Trophoblast cell (in vitro differentiated cells and primary cell): ENCODE results near the gene PDGFC.
A peak's percentile ranks its signal among the peaks of the same experiment; 100 is the strongest.

Source experiments
- DNase-seq, 2 donors: peaks; one replicate each; pipeline ENCODE4 v3.0.0-alpha.2; 2016
- H2AFZ ChIP-seq: 2 replicates; pipeline ENCODE4 v1.6.1; 2013; ENCODE audit warnings: low read length, moderate library complexity, mild to moderate bottlenecking; ENCODE audit not compliant: insufficient read depth, poor library complexity
- H2AK5ac ChIP-seq: 2 replicates; pipeline ENCODE4 v1.6.1; 2013; ENCODE audit warnings: mild to moderate bottlenecking, low read length
- H2BK120ac ChIP-seq: 2 replicates; pipeline ENCODE4 v1.6.1; 2013; ENCODE audit warnings: low read length, mild to moderate bottlenecking, moderate library complexity; ENCODE audit not compliant: insufficient read depth, poor library complexity
- H2BK12ac ChIP-seq: 2 replicates; pipeline ENCODE4 v1.6.1; 2013; ENCODE audit warnings: mild to moderate bottlenecking, low read length, moderate library complexity
- H2BK5ac ChIP-seq: 2 replicates; pipeline ENCODE4 v1.6.1; 2013; ENCODE audit warnings: low read length, low read depth, moderate library complexity, mild to moderate bottlenecking; ENCODE audit not compliant: poor library complexity
- H3K14ac ChIP-seq: 2 replicates; pipeline ENCODE4 v1.6.1; 2013; ENCODE audit warnings: mild to moderate bottlenecking, low read length
- H3K18ac ChIP-seq: 2 replicates; pipeline ENCODE4 v1.6.1; 2013; ENCODE audit warnings: mild to moderate bottlenecking, low read length
- H3K23ac ChIP-seq: 2 replicates; pipeline ENCODE4 v1.6.1; 2013; ENCODE audit warnings: low read length
- H3K27ac ChIP-seq: 2 replicates; pipeline ENCODE4 v1.5.1; 2013; ENCODE audit warnings: low read depth, mild to moderate bottlenecking, inconsistent platforms, low read length, moderate library complexity
- H3K27me3 ChIP-seq: 2 replicates; pipeline ENCODE4 v1.6.1; 2013; ENCODE audit warnings: inconsistent platforms, mild to moderate bottlenecking, low read length, moderate library complexity; ENCODE audit not compliant: insufficient read depth
- H3K36me3 ChIP-seq, 2 experiments: 1 replicate in 1 of 2; 2 replicates in 1 of 2; pipeline ENCODE4 v1.6.1; 2013; ENCODE audit warnings: low read length in 2 of 2, mild to moderate bottlenecking in 2 of 2, moderate library complexity in 1 of 2; ENCODE audit not compliant: insufficient read depth in 2 of 2, control insufficient read depth in 1 of 2
- H3K4ac ChIP-seq: 2 replicates; pipeline ENCODE4 v1.6.1; 2013; ENCODE audit warnings: low read depth, mild to moderate bottlenecking, low read length, moderate library complexity
- H3K4me1 ChIP-seq, 2 experiments: 1 replicate in 1 of 2; 2 replicates in 1 of 2; pipeline ENCODE4 v1.6.1; 2013; ENCODE audit warnings: low read length in 2 of 2, mild to moderate bottlenecking in 2 of 2, moderate library complexity in 1 of 2; ENCODE audit not compliant: insufficient read depth in 2 of 2, control insufficient read depth in 1 of 2
- H3K4me2 ChIP-seq: 2 replicates; pipeline ENCODE4 v1.6.1; 2013; ENCODE audit warnings: inconsistent platforms, mild to moderate bottlenecking, low read length, moderate library complexity
- H3K4me3 ChIP-seq: 2 replicates; pipeline ENCODE4 v1.5.1; 2013; ENCODE audit warnings: mild to moderate bottlenecking, low read depth, low read length, inconsistent platforms
- H3K79me1 ChIP-seq: one replicate; pipeline ENCODE4 v1.6.1; 2013; ENCODE audit warnings: low read length
- H3K79me2 ChIP-seq: 2 replicates; pipeline ENCODE4 v1.6.1; 2013; ENCODE audit warnings: low read length, mild to moderate bottlenecking; ENCODE audit not compliant: control insufficient read depth, insufficient read depth, poor library complexity
- H3K9ac ChIP-seq: 2 replicates; pipeline ENCODE4 v1.6.1; 2013; ENCODE audit warnings: mild to moderate bottlenecking, low read length
- H3K9me3 ChIP-seq: 2 replicates; pipeline ENCODE4 v1.6.1; 2013; ENCODE audit warnings: low read depth, mild to moderate bottlenecking, control low read depth, inconsistent platforms, low read length; ENCODE audit not compliant: insufficient read depth
- H4K12ac ChIP-seq: 2 replicates; pipeline ENCODE4 v1.6.1; 2013; ENCODE audit warnings: low read depth, mild to moderate bottlenecking, low read length, moderate library complexity
- H4K8ac ChIP-seq: 2 replicates; pipeline ENCODE4 v1.6.1; 2013; ENCODE audit warnings: low read depth, mild to moderate bottlenecking, low read length, moderate library complexity
- H4K91ac ChIP-seq: one replicate; pipeline ENCODE4 v1.6.1; 2013; ENCODE audit warnings: low read depth, mild to moderate bottlenecking, low read length, moderate library complexity
- WGBS: extraction: QIAGEN DNeasy Blood & Tissue Kit; methylation state at CpG from one replicate; pipeline ENCODE4 v1.1.7; 2013; ENCODE audit warnings: missing lambda C conversion rate; ENCODE audit not compliant: insufficient read length, insufficient coverage; ENCODE audit errors: extremely low coverage; 5-methylcytosine and 5-hydroxymethylcytosine counted together

The PDGFC gene

DNA sequence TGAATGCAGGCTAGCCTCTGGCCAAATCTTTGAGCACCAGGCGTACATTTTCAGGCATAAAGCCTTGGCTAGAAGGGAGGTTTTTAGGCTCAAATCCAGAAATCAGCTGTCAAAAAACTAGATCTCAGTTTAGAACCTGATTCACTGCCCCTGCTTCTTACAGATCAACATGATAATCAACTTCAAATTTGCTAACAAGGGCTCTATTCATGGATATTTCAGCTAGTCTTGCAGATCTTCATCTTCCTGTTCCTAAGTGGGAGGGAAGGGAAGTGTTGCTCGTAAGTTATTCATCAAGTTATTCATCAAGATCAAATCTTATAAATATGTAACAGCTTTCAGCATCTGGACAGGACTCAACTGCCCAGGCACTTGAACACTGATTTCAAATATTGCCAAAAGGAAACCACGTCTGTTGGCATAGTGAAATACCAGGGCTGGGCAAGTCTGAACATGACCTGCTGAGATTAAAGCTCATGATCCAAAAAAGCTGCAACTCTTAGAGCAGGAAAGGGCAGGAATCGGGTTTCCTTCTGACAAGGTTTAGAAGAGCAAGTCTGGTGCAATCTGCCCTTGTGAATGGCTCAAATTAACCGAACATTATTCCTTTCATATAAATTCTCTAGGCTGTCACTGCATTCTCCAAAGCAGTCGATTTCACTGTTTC is 200.3 kb downstream of the PDGFC start:
- Histone ChIP-seq H3K14ac (peak overlapping the region; percentile 29), H2AFZ (peak overlapping the region; percentile 45), H2BK120ac (peak overlapping the region; percentile 58), H3K23ac (no peak overlapping the region), H3K27ac (peak overlapping the region; percentile 75), H3K4ac (no peak overlapping the region), H3K79me2 (no peaks in the 10 kb centered on the region), H4K8ac (peak overlapping the region; percentile 29), H2BK12ac (peak overlapping the region; percentile 54), H3K27me3 (no peaks in the 10 kb centered on the region), H3K4me3 (no peak overlapping the region), H3K9ac (no peak overlapping the region), H2AK5ac (no peak overlapping the region), H3K36me3 (no peaks in the 10 kb centered on the region), H3K18ac (no peak overlapping the region), H4K91ac (peak overlapping the region; percentile 51), H2BK5ac (peak overlapping the region; percentile 90), H3K4me2 (peak overlapping the region; percentile 10), H3K9me3 (no peaks in the 10 kb centered on the region), H4K12ac (no peak overlapping the region), H3K79me1 (peaks cover 10% of the 10 kb centered on the region), H3K4me1 (peaks cover 3 to 4% of the 10 kb centered on the region in 2 experiments)
- no CpG with 5 or more reads among the region's 6 CpGs for WGBS
- peak; percentile 1 to 17 for DNase-seq

DNA sequence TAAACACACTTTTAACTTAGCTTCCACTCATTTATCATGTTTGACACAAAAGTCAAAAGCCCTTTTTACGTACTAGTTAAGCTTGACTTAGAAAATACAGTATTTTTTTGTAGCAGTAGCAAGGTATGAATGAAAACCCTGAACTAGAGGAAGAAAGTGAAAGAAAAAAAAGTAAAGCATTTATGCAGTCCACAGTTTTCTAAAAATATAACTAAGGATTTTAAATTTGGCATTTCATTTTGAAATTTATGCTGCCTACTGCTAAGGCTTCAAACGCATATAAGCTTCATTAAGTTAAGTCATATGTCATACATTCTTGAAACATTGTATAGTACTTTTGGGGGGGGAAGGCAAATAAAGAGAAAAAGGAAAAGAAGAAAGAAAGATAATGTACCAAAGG is 201.5 kb downstream of the PDGFC start:
- H4K12ac ChIP-seq, result no peak overlapping the region
- no peak overlapping the region for H2BK120ac ChIP-seq
- H4K91ac ChIP-seq, result no peak overlapping the region
- H4K8ac ChIP-seq, result no peak overlapping the region
- H3K4me2 ChIP-seq, result no peak overlapping the region
- H2AK5ac ChIP-seq, result no peak overlapping the region
- DNase-seq, result no peak
- H3K4ac ChIP-seq, result no peak overlapping the region
- no peak overlapping the region for H3K18ac ChIP-seq
- H3K23ac ChIP-seq, result no peak overlapping the region
- no peak overlapping the region for H2BK12ac ChIP-seq
- H3K9me3 ChIP-seq, result no peaks in the 10 kb centered on the region
- H2AFZ ChIP-seq, result no peak overlapping the region
- H3K9ac ChIP-seq, result no peak overlapping the region
- peaks cover 10% of the 10 kb centered on the region for H3K79me1 ChIP-seq
- no peak overlapping the region for H3K14ac ChIP-seq
- H3K36me3 ChIP-seq, result no peaks in the 10 kb centered on the region
- H3K4me1 ChIP-seq, result peaks cover 3 to 4% of the 10 kb centered on the region in 2 experiments
- H2BK5ac ChIP-seq, result no peak overlapping the region
- no peak overlapping the region for H3K27ac ChIP-seq
- no CpG with 5 or more reads among the region's 2 CpGs for WGBS
- no peaks in the 10 kb centered on the region for H3K27me3 ChIP-seq
- no peaks in the 10 kb centered on the region for H3K79me2 ChIP-seq
- H3K4me3 ChIP-seq, result no peak overlapping the region

DNA sequence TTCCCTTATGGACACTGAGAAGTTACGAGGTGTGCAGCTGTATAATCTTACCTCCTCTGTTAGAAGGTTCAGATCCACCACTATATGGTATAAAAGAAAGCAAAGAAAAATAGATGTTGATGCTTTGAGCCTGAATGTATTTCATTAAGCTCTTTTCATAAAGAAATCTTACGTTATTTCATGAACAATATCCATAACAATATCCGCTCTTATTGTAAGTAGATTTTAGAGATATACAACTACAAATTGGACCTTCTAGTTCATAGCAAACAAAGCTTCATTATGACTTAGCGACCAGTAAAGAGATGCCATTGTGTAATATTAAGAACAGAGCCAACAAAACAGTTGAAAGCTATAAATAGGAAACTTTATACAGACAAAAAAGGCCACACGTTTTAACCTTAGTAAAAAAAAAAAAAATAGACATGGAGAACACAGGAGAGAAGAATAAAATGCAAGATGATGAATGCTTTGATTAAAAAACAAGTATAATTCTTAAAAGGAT is 203.6 kb downstream of the PDGFC start:
- H4K12ac ChIP-seq, result no peak overlapping the region
- no peaks in the 10 kb centered on the region for H3K9me3 ChIP-seq
- peaks cover 6% of the 10 kb centered on the region for H3K79me1 ChIP-seq
- H3K23ac ChIP-seq, result no peak overlapping the region
- no peak overlapping the region for H2BK120ac ChIP-seq
- H3K4ac ChIP-seq, result no peak overlapping the region
- H3K9ac ChIP-seq, result no peak overlapping the region
- H2BK5ac ChIP-seq, result no peak overlapping the region
- no peak overlapping the region for H3K14ac ChIP-seq
- H3K79me2 ChIP-seq, result no peaks in the 10 kb centered on the region
- H4K8ac ChIP-seq, result no peak overlapping the region
- WGBS, result no CpG with 5 or more reads among the region's 5 CpGs
- no peak overlapping the region for H3K27ac ChIP-seq
- no peak overlapping the region for H4K91ac ChIP-seq
- H3K4me2 ChIP-seq, result no peak overlapping the region
- H3K4me1 ChIP-seq, result peaks cover 0 to under 1% of the 10 kb centered on the region in 2 experiments
- H3K18ac ChIP-seq, result no peak overlapping the region
- no peak for DNase-seq
- no peak overlapping the region for H2BK12ac ChIP-seq
- no peaks in the 10 kb centered on the region for H3K36me3 ChIP-seq
- no peak overlapping the region for H2AK5ac ChIP-seq
- no peak overlapping the region for H3K4me3 ChIP-seq
- H3K27me3 ChIP-seq, result no peaks in the 10 kb centered on the region
- no peak overlapping the region for H2AFZ ChIP-seq

DNA sequence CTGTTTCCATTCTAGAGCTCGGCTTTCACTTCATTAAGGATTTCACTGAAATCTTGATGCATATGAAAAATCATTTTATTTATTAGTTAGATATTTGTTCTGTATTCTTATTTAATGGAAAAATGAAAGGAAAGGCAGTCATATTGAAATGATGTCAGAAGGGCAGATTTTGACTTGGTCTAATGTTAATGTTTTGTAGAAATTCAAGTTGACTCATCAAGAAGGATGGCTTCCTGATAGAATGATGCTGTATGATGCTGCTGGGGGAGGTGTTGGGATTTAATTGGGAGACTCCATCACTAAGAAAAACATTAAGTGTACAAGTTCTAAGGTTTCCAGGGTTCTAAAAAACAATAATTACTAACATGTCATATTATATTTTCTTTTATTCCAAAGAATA is 204.8 kb downstream of the PDGFC start:
- H3K9me3 ChIP-seq, result no peaks in the 10 kb centered on the region
- peaks cover 6% of the 10 kb centered on the region for H3K79me1 ChIP-seq
- whole genome bisulfite sequencing, result no CpG with 5 or more reads among the region's 1 CpG
- H2BK5ac ChIP-seq, result no peak overlapping the region
- no peak overlapping the region for H4K12ac ChIP-seq
- H3K27me3 ChIP-seq, result no peaks in the 10 kb centered on the region
- no peak overlapping the region for H3K14ac ChIP-seq
- H3K36me3 ChIP-seq, result no peaks in the 10 kb centered on the region
- H4K91ac ChIP-seq, result no peak overlapping the region
- H3K79me2 ChIP-seq, result no peaks in the 10 kb centered on the region
- H3K9ac ChIP-seq, result no peak overlapping the region
- no peak overlapping the region for H3K4ac ChIP-seq
- H2AK5ac ChIP-seq, result no peak overlapping the region
- H3K4me3 ChIP-seq, result no peak overlapping the region
- no peak overlapping the region for H3K27ac ChIP-seq
- no peak overlapping the region for H3K18ac ChIP-seq
- H2BK120ac ChIP-seq, result no peak overlapping the region
- H2BK12ac ChIP-seq, result no peak overlapping the region
- no peak overlapping the region for H2AFZ ChIP-seq
- peaks cover 0 to 2% of the 10 kb centered on the region in 2 experiments for H3K4me1 ChIP-seq
- H3K23ac ChIP-seq, result no peak overlapping the region
- H3K4me2 ChIP-seq, result no peak overlapping the region
- no peak for DNase-seq
- H4K8ac ChIP-seq, result no peak overlapping the region
